NT2/D1 (cell line): ENCODE results near the gene IMMP2L.

Experiments
- YY1 ChIP-seq: IDR thresholded peaks from 2 replicates; pipeline ENCODE4 v1.6.1; 2011; ENCODE audit not compliant: insufficient read length, insufficient read depth
- ZNF274 ChIP-seq: IDR thresholded peaks from 2 replicates; pipeline ENCODE4 v1.6.1; 2011; ENCODE audit warnings: mild to moderate bottlenecking, low read depth, low read length

DNA sequence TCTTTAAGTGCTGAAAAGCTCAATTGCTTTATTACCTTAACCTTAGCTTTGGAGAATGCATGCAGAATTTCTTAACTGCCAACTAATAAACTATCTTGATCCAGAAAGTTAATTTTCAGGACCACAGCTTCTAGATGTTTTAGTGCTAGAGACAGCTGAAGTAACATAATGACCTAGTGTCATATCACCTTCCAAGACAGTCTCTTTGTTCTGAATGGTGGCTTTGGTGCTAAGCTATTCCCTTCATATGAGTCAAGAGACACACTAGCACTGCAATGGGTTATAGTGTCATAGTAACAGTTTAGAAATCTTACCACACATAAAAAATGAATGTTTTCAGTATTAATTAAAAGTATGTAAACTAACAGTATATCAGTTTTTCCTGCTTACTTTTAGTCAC lies 586.8 kb downstream of the IMMP2L start:
- no peak for TF ChIP-seq YY1
- TF ChIP-seq ZNF274 = no peak
